Measurements from ENCODE around the gene LMBRD2. TPM values are rescaled to one million over a fixed set of nuclear protein-coding genes. Genes with fewer than 3 reads are reported as not detected.

The LMBRD2 gene
- total RNA-seq, 2 donors from 2014 or later = 5.9 to 10.7 TPM

Other genes with a start within 250 kb of the LMBRD2 start
- gene CAPSL, start 213.3 kb downstream of the LMBRD2 start, total RNA-seq = not detected
- not detected for gene UGT3A1, start 160.5 kb downstream of the LMBRD2 start, total RNA-seq
- gene UGT3A2, start 85.0 kb downstream of the LMBRD2 start, total RNA-seq = not detected
- gene SKP2, start 224 bp upstream of the LMBRD2 start, total RNA-seq = 10 to 100 TPM; 10.4 to 10.8 TPM
- gene NADK2, start 90.0 kb upstream of the LMBRD2 start, total RNA-seq = 10 to 100 TPM; 10.4 to 12.0 TPM
- not detected for gene RANBP3L, start 150.0 kb upstream of the LMBRD2 start, total RNA-seq

Measured in T-helper 17 cell (primary cell).